Measurements from ENCODE around the gene SLC34A3. TPM values are rescaled to one million over a fixed set of nuclear protein-coding genes. Genes with fewer than 3 reads are reported as not detected.

SLC34A3 gene
- total RNA-seq, 1 experiment from 2014 or later = 0.13 TPM

DNA sequence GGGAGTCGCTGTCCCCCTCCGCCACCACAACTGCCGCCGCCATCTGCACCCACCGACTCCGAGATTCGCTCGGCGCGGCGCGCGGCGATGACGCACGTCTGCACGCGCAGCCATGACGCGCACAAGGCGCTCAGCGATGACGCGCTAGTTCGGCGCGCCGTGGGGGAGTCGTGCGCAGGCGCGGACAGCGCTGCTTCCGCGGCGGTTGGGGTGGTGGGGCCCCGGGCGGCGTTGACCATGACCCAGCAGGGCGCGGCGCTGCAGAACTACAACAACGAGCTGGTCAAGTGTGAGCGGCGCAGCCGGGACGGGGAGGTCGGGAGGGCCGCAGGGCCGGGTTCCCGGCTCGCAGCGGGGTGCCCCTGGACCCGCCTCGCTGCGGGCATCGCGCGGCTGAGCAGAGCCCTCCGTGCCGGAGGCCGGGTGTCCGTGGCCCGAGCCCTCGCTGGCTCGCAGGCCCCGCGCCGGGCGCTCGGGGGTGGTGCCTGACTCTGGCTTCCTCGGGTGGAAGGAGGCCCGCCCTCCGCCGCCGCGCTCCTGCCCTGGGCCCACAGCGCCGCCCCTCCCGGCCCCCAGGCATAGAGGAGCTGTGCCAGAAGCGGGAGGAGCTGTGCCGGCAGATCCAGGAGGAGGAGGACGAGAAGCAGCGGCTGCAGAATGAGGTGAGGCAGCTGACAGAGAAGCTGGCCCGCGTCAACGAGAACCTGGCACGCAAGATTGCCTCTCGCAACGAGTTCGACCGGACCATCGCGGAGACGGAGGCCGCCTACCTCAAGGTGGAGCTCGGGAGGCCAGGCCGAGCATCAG is 42.0 kb upstream of the SLC34A3 start, which contains the start of the genes ANAPC2 and SSNA1 (continued):
- TF ChIP-seq, protein P1, sequence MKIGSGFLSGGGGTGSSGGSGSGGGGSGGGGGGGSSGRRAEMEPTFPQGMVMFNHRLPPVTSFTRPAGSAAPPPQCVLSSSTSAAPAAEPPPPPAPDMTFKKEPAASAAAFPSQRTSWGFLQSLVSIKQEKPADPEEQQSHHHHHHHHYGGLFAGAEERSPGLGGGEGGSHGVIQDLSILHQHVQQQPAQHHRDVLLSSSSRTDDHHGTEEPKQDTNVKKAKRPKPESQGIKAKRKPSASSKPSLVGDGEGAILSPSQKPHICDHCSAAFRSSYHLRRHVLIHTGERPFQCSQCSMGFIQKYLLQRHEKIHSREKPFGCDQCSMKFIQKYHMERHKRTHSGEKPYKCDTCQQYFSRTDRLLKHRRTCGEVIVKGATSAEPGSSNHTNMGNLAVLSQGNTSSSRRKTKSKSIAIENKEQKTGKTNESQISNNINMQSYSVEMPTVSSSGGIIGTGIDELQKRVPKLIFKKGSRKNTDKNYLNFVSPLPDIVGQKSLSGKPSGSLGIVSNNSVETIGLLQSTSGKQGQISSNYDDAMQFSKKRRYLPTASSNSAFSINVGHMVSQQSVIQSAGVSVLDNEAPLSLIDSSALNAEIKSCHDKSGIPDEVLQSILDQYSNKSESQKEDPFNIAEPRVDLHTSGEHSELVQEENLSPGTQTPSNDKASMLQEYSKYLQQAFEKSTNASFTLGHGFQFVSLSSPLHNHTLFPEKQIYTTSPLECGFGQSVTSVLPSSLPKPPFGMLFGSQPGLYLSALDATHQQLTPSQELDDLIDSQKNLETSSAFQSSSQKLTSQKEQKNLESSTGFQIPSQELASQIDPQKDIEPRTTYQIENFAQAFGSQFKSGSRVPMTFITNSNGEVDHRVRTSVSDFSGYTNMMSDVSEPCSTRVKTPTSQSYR (CRISPR knock-in tag; IDR thresholded peaks at IDR 0.05) = peak; percentile 70; the same call in 1 of the 2 replicates
- TF ChIP-seq ZNF671 (CRISPR knock-in tag; IDR thresholded peaks at IDR 0.05) (0 out of 2 replicates have a peak, but pooled peaks have one; percentile 16), SOX15 (CRISPR knock-in tag; IDR thresholded peaks at IDR 0.05) (no peak), ZNF121 (CRISPR knock-in tag; IDR thresholded peaks at IDR 0.05) (no peak), ZNF416 (CRISPR knock-in tag; IDR thresholded peaks at IDR 0.05) (no peak), ESRRA (CRISPR knock-in tag; IDR thresholded peaks at IDR 0.05; ENCODE audit: borderline replicate concordance) (peak; percentile 91), ZNF138 (CRISPR knock-in tag; conservative IDR thresholded peaks at IDR 0.05) (peak; percentile 71; the same call in 1 of the 2 replicates), CREM (CRISPR knock-in tag; IDR thresholded peaks at IDR 0.05) (peak; percentile 100), NFYB (CRISPR knock-in tag; conservative IDR thresholded peaks at IDR 0.05; ENCODE audit: low read depth) (no peak), FOXJ3 (CRISPR knock-in tag; IDR thresholded peaks at IDR 0.05; ENCODE audit: borderline replicate concordance) (no peak), TP53 (CRISPR knock-in tag; IDR thresholded peaks at IDR 0.05) (peak; percentile 76; the same call in 1 of the 2 replicates), RELA (CRISPR knock-in tag; IDR thresholded peaks at IDR 0.05; ENCODE audit: borderline replicate concordance) (peak; percentile 85; the same call in 1 of the 2 replicates), NR1H2 (CRISPR knock-in tag; IDR thresholded peaks at IDR 0.05) (no peak), IRF2 (CRISPR knock-in tag; IDR thresholded peaks at IDR 0.05; ENCODE audit: borderline replicate concordance, low read depth) (no peak), FOXK1 (CRISPR knock-in tag; IDR thresholded peaks at IDR 0.05) (peak; percentile 99), TEAD4 (CRISPR knock-in tag; IDR thresholded peaks at IDR 0.05) (no peak)
- TF ChIP-seq, protein P2, sequence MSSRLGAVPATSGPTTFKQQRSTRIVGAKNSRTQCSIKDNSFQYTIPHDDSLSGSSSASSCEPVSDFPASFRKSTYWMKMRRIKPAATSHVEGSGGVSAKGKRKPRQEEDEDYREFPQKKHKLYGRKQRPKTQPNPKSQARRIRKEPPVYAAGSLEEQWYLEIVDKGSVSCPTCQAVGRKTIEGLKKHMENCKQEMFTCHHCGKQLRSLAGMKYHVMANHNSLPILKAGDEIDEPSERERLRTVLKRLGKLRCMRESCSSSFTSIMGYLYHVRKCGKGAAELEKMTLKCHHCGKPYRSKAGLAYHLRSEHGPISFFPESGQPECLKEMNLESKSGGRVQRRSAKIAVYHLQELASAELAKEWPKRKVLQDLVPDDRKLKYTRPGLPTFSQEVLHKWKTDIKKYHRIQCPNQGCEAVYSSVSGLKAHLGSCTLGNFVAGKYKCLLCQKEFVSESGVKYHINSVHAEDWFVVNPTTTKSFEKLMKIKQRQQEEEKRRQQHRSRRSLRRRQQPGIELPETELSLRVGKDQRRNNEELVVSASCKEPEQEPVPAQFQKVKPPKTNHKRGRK (CRISPR knock-in tag; IDR thresholded peaks at IDR 0.05; ENCODE audit: borderline replicate concordance) = no peak
- TF ChIP-seq, protein P3, sequence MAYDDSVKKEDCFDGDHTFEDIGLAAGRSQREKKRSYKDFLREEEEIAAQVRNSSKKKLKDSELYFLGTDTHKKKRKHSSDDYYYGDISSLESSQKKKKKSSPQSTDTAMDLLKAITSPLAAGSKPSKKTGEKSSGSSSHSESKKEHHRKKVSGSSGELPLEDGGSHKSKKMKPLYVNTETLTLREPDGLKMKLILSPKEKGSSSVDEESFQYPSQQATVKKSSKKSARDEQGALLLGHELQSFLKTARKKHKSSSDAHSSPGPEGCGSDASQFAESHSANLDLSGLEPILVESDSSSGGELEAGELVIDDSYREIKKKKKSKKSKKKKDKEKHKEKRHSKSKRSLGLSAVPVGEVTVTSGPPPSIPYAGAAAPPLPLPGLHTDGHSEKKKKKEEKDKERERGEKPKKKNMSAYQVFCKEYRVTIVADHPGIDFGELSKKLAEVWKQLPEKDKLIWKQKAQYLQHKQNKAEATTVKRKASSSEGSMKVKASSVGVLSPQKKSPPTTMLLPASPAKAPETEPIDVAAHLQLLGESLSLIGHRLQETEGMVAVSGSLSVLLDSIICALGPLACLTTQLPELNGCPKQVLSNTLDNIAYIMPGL (CRISPR knock-in tag; IDR thresholded peaks at IDR 0.05) = peak; percentile 94
- TF ChIP-seq, protein P4, sequence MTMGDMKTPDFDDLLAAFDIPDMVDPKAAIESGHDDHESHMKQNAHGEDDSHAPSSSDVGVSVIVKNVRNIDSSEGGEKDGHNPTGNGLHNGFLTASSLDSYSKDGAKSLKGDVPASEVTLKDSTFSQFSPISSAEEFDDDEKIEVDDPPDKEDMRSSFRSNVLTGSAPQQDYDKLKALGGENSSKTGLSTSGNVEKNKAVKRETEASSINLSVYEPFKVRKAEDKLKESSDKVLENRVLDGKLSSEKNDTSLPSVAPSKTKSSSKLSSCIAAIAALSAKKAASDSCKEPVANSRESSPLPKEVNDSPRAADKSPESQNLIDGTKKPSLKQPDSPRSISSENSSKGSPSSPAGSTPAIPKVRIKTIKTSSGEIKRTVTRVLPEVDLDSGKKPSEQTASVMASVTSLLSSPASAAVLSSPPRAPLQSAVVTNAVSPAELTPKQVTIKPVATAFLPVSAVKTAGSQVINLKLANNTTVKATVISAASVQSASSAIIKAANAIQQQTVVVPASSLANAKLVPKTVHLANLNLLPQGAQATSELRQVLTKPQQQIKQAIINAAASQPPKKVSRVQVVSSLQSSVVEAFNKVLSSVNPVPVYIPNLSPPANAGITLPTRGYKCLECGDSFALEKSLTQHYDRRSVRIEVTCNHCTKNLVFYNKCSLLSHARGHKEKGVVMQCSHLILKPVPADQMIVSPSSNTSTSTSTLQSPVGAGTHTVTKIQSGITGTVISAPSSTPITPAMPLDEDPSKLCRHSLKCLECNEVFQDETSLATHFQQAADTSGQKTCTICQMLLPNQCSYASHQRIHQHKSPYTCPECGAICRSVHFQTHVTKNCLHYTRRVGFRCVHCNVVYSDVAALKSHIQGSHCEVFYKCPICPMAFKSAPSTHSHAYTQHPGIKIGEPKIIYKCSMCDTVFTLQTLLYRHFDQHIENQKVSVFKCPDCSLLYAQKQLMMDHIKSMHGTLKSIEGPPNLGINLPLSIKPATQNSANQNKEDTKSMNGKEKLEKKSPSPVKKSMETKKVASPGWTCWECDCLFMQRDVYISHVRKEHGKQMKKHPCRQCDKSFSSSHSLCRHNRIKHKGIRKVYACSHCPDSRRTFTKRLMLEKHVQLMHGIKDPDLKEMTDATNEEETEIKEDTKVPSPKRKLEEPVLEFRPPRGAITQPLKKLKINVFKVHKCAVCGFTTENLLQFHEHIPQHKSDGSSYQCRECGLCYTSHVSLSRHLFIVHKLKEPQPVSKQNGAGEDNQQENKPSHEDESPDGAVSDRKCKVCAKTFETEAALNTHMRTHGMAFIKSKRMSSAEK (CRISPR knock-in tag; IDR thresholded peaks at IDR 0.05; ENCODE audit: borderline replicate concordance) = no peak
- TF ChIP-seq, protein P5, sequence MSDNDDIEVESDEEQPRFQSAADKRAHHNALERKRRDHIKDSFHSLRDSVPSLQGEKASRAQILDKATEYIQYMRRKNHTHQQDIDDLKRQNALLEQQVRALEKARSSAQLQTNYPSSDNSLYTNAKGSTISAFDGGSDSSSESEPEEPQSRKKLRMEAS (CRISPR knock-in tag; IDR thresholded peaks at IDR 0.05) = peak; percentile 87; the same call in 1 of the 2 replicates
- TF ChIP-seq, protein P6, sequence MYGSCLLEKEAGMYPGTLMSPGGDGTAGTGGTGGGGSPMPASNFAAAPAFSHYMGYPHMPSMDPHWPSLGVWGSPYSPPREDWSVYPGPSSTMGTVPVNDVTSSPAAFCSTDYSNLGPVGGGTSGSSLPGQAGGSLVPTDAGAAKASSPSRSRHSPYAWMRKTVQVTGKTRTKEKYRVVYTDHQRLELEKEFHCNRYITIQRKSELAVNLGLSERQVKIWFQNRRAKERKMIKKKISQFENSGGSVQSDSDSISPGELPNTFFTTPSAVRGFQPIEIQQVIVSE (CRISPR knock-in tag; IDR thresholded peaks at IDR 0.05; ENCODE audit: borderline replicate concordance) = no peak
- TF ChIP-seq, protein P7, sequence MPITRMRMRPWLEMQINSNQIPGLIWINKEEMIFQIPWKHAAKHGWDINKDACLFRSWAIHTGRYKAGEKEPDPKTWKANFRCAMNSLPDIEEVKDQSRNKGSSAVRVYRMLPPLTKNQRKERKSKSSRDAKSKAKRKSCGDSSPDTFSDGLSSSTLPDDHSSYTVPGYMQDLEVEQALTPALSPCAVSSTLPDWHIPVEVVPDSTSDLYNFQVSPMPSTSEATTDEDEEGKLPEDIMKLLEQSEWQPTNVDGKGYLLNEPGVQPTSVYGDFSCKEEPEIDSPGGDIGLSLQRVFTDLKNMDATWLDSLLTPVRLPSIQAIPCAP (CRISPR knock-in tag; IDR thresholded peaks at IDR 0.05) = 0 out of 2 replicates have a peak, but pooled peaks have one; percentile 42
- TF ChIP-seq, protein P8, sequence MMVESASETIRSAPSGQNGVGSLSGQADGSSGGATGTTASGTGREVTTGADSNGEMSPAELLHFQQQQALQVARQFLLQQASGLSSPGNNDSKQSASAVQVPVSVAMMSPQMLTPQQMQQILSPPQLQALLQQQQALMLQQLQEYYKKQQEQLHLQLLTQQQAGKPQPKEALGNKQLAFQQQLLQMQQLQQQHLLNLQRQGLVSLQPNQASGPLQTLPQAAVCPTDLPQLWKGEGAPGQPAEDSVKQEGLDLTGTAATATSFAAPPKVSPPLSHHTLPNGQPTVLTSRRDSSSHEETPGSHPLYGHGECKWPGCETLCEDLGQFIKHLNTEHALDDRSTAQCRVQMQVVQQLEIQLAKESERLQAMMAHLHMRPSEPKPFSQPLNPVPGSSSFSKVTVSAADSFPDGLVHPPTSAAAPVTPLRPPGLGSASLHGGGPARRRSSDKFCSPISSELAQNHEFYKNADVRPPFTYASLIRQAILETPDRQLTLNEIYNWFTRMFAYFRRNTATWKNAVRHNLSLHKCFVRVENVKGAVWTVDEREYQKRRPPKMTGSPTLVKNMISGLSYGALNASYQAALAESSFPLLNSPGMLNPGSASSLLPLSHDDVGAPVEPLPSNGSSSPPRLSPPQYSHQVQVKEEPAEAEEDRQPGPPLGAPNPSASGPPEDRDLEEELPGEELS (CRISPR knock-in tag; IDR thresholded peaks at IDR 0.05) = peak; percentile 88

All from WTC11 (cell line).